NCI-H146 treated with DMSO at 0.1 percent for 48 hours (cell line): ENCODE data around the gene C1orf198.

Experiments
- DNase-seq: peaks from one replicate; lab custom pipeline; 2025; ENCODE audit not compliant: unreplicated experiment; lab: John Stamatoyannopoulos, UW

The C1orf198 gene

GRCh38 chr1:230867903-230868735 is at the start of gene C1orf198:
Gene C1orf198 (minus strand): TSS chr1:230868521. CDS start chr1:230868512, 9 bp downstream.
- DNase-seq: peak; percentile 52

- DNase-seq: peak; percentile 42
Observed at GRCh38 chr1:230917284-230918135, 49.2 kb upstream of the C1orf198 start.

- no peak for DNase-seq
Observed at GRCh38 chr1:230916587-230917283, 48.4 kb upstream of the C1orf198 start.

- no peak for DNase-seq
Observed at GRCh38 chr1:230915078-230915477, 46.8 kb upstream of the C1orf198 start.

- no peak for DNase-seq
Observed at GRCh38 chr1:230913496-230913895, 45.2 kb upstream of the C1orf198 start.

GRCh38 chr1:230910755-230911117 is 42.4 kb upstream of the C1orf198 start:
- no peak for DNase-seq

GRCh38 chr1:230909974-230910754 is 41.8 kb upstream of the C1orf198 start:
- no peak for DNase-seq

GRCh38 chr1:230907472-230908205 is 39.3 kb upstream of the C1orf198 start:
- no peak for DNase-seq

GRCh38 chr1:230906226-230906625 is 37.9 kb upstream of the C1orf198 start:
- DNase-seq: no peak

GRCh38 chr1:230905733-230906132 is 37.4 kb upstream of the C1orf198 start:
- DNase-seq: no peak

- DNase-seq: no peak
Observed at GRCh38 chr1:230902349-230902923, 34.1 kb upstream of the C1orf198 start.

GRCh38 chr1:230901671-230902070 is 33.4 kb upstream of the C1orf198 start:
- no peak for DNase-seq

GRCh38 chr1:230900984-230901383 is 32.7 kb upstream of the C1orf198 start:
- DNase-seq: no peak

- no peak for DNase-seq
Observed at GRCh38 chr1:230899841-230900251, 31.5 kb upstream of the C1orf198 start.

- DNase-seq: no peak
Observed at GRCh38 chr1:230898748-230899147, 30.4 kb upstream of the C1orf198 start.

GRCh38 chr1:230898144-230898543 is 29.8 kb upstream of the C1orf198 start:
- no peak for DNase-seq

- DNase-seq: no peak
Observed at GRCh38 chr1:230896779-230897178, 28.5 kb upstream of the C1orf198 start.

GRCh38 chr1:230895452-230895851 is 27.1 kb upstream of the C1orf198 start:
- DNase-seq: no peak

- DNase-seq: no peak
Observed at GRCh38 chr1:230894664-230895063, 26.3 kb upstream of the C1orf198 start.

GRCh38 chr1:230894032-230894431 is 25.7 kb upstream of the C1orf198 start:
- DNase-seq: no peak
